SKM-1 (cell line): Measurements from ENCODE around the gene HES7.
"Not testable (repeated sequence)": the region's sequence is repeated elsewhere in the genome, so short reads cannot be mapped to it uniquely, and the experiment has no call there.

Experiments used
- DNase-seq: peaks from one replicate; lab custom pipeline; 2025; ENCODE audit not compliant: unreplicated experiment; lab: John Stamatoyannopoulos, UW

HES7 gene

GRCh38 chr17:8123695-8124349 lies at the start of gene HES7:
HES7 (minus strand) TSS chr17:8124106; CDS start chr17:8124084, 22 bp downstream.
- no peak for DNase-seq

- peak; percentile 58 for DNase-seq
Measured at GRCh38 chr17:8173056-8173870, 49.4 kb upstream of the HES7 start.

DNA sequence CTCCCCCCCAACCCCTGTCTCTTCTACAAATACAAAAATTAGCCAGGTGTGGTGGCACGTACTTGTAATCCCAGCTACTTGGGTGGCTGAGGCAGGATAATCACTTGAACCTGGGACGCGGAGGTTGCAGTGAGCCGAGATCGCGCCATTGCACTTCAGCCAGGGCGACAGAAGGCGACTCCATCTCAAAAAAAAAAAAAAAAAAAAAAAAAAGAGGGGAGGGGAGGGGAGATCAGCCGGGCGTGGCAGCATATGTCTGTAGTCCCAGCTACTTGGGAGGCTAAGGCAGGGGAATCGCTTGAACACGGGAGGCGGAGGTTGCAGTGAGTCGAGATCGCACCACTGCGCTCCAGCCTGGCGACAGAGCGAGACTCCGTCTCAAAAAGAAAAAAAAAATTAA lies 46.3 kb upstream of the HES7 start:
- not testable (repeated sequence) for DNase-seq

DNA sequence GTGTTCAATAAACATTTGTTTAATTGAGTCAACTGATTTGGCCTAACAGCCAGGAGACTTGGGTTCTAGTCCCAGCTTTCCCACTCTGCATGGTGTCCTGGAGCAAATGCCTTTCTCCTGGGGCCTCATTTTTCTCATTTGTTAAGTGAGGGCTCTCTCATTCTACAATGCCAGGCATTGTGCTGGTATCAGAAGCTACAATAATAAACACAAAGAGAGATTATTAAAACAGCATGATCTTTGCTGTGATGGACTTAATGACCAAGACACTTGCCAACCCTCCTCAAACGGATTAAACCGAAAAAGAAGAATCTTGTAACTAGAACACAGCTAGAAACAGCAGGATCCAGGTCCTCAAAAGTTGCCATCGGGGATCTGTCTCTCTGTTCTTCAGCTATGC lies 43.6 kb upstream of the HES7 start:
- no peak for DNase-seq

- no peak for DNase-seq
Measured at GRCh38 chr17:8166731-8167130, 42.8 kb upstream of the HES7 start.

- no peak for DNase-seq
Measured at GRCh38 chr17:8164815-8165131, 40.9 kb upstream of the HES7 start.

- peak; percentile 25 for DNase-seq
Measured at GRCh38 chr17:8163978-8164814, 40.3 kb upstream of the HES7 start.

- DNase-seq, result no peak
Measured at GRCh38 chr17:8162997-8163977, 39.4 kb upstream of the HES7 start.

GRCh38 chr17:8162233-8162996 lies 38.5 kb upstream of the HES7 start, which contains the start of gene VAMP2:
VAMP2 (minus strand) TSS chr17:8162948; CDS start chr17:8162879, 69 bp downstream.
- DNase-seq, result no peak

DNA sequence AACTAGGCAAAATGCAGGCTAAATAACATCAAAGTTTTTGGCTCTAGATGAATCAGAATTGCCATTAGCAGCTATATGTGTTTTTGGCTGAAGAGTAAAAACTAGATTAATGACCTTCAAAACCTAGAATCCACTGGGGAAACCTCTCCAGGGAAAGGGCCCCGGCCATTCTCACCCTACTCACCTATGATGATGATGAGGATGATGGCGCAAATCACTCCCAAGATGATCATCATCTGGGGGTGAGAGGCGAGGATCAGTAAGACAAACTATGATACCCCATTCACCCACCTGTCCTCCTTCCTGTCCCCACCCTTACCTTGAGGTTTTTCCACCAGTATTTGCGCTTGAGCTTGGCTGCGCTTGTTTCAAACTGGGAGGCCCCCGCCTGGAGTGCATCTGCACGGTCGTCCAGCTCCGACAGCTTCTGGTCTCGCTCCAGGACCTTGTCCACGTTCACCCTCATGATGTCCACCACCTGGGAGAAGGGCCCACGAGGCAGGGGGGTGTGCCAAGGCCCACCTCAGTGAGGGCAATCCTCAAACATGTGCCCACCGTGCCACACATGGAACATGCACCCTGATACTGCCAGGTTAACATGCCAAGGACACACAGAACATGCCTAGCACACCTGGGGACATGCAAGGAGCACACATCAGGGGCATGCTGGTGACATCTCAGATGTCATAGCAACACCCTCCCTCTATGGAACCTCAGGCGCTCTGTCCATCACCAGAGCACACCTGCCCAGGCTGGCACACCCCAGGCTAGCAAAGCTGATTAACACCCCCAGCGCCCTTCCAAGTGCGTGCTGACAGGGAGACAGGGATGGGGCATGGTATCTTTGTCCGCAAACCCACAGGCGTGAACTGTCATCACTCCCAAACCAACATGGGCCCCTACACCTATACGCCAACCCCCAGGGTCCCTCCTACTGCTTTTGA lies 37.7 kb upstream of the HES7 start:
- no peak for DNase-seq

DNA sequence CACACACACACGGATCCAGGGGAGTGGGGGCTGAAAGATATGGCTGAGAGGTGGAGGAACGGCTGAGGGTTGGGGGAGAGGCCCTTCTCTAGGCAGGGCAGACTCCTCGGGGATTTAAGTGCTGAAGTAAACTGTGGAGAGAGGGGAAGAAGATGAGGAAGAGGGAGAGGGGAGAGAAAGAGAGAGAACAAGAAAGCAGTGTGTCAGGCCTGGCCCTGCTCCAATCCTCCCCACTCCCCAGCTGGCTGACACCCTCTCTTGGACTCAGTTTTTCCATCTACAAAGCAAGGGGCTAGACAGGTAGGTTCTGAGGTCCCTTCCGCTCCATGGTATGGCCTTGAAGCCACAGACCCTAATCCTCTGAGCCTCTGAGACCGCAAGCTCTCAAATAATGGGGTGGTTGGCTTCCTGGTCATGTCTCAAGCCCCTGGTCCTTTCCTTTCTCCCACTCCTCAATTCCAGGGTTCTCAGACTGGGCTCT lies 36.9 kb upstream of the HES7 start:
- DNase-seq, result no peak

DNA sequence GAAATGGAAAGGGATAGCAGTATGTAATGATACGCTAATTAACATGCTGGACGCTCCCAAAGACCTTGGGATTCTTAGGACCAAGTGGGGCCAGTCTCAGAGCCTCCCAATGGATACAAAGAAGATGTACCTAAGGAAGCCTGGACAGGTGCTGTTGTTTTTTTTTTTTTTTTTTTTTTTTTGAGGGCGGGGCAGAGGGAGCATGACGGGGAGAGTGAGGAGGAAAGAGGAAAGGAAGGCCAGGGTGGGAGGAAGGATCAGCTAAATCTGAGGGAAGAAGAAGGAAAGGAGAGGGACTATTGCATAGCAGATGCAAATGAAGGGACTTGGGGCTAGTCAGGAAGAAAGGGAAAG lies 36.3 kb upstream of the HES7 start:
- no peak for DNase-seq

DNA sequence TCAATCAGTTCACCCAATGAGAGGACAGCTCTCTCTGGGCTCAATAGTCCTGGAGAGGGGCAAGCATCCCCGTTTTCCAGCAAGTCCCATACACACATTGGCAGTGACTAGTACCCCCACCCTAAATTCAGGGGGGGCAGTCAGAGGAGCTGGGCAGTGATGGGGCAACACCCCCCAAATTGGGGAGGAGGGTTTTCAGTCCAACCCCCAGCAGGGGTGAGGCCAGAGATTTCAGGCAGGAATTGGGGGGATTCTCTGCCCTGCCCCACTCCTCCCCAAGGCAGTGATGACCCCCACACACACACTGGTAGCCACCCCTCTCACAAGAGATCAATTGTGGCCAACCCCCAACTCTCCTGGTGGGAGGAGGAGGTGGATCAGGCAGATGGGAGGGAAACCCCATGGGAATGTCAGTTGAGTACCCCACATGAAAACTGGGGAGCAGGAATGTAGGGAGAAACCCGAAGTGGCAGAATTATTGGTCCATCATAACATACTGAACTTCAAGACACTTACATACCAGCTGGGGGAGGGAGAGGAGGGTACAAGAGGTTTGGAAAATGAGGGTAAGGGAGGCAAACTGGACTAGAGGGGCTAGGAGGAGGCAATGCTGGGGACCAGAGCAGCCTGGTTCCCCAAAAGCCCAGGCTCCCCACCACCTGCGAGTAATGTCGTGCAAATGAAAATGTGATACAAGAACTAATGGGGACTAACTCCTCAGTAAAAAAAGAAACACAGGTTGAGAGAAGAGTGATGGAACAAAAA lies 35.7 kb upstream of the HES7 start:
- DNase-seq, result no peak

DNA sequence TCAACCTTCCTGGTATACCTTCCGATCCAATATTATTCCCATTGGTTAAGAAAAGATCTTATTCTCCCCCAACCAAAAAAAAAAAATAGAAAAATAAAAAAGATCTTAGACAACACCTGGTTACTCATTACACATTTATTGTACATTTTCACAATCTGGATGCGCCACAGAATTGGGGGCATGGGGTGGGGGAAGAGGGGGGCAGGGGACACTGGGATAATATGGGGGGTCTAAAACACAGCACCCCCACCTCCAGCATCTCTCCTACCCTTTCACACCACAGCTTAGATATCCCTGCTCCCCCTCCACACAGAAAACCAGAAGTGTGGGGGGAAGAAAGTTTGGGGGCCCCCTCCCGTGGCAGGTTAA lies 35.1 kb upstream of the HES7 start:
- no peak for DNase-seq

- peak; percentile 24 for DNase-seq
Measured at GRCh38 chr17:8158267-8159031, 34.5 kb upstream of the HES7 start.

DNA sequence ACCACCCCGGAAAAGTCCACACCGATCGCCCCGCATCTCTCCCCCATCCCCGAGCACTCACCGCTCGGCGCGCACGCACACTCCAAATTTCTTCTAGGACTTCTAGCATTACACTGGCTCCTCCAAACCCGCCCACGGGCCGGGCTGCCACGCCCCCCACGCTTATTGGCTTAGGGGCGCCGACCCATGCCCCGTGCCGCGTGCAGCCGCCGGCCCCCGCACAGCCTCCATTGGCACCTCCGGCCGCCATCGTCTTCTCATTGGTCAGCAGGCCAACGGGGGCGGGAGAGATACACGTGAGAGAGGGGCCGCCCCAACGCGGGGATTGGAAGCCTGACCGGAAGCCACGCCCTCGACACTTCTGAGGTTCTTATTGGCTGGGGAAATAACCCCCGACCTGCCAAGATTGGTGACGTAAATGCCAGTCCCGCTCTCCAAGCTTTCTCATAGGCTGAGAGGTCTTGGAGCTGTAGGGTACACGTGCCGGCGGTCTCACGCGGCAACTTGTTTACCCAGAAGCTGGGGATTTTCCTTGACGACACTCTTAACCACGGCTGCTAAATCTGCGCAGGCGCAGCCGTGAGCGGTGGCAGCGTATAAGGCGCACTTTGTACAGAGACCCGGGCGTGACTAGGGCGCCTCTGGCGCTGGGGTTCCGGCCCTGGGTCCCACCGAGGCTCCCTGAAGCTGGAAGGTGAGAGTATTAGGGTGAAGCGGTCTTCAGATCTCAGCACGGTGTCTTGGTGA lies 32.5 kb upstream of the HES7 start:
- DNase-seq, result peak; percentile 86

- DNase-seq, result no peak
Measured at GRCh38 chr17:8155996-8156245, 32.0 kb upstream of the HES7 start.
